ENCODE results near the gene RRAS.

Gene RRAS

GRCh38 chr19:49605605-49606004 lies 34.3 kb downstream of the RRAS start:
- no peak for DNase-seq

GRCh38 chr19:49602806-49603205 lies 37.1 kb downstream of the RRAS start:
- in situ Hi-C loops (cut with HindIII; ENCODE audit: low pct_ligation_motif_present, low pct_unique_long_range_greater_than_20kb, low sequenced_read_pairs), result no loop called here
- no peak for DNase-seq

More at GRCh38 chr19:49605605-49606004, 34.3 kb downstream of the RRAS start:
- in situ Hi-C loops (cut with HindIII; ENCODE audit: low pct_ligation_motif_present, low pct_unique_long_range_greater_than_20kb, low sequenced_read_pairs), result no loop called here

- DNase-seq, result no peak
- in situ Hi-C loops (cut with HindIII; ENCODE audit: low pct_ligation_motif_present, low pct_unique_long_range_greater_than_20kb, low sequenced_read_pairs), result no loop called here
Observed at GRCh38 chr19:49601482-49602038, 38.4 kb downstream of the RRAS start.

GRCh38 chr19:49599378-49600295 lies 40.3 kb downstream of the RRAS start:
- in situ Hi-C loops (cut with HindIII; ENCODE audit: low pct_ligation_motif_present, low pct_unique_long_range_greater_than_20kb, low sequenced_read_pairs), result no loop called here
- DNase-seq, result no peak

GRCh38 chr19:49597703-49597974 lies 42.3 kb downstream of the RRAS start:
- in situ Hi-C loops (cut with HindIII; ENCODE audit: low pct_ligation_motif_present, low pct_unique_long_range_greater_than_20kb, low sequenced_read_pairs), result no loop called here
- DNase-seq, result no peak

- DNase-seq, result no peak
- in situ Hi-C loops (cut with HindIII; ENCODE audit: low pct_ligation_motif_present, low pct_unique_long_range_greater_than_20kb, low sequenced_read_pairs), result no loop called here
Observed at GRCh38 chr19:49596954-49597702, 42.8 kb downstream of the RRAS start.

GRCh38 chr19:49596407-49596806 lies 43.5 kb downstream of the RRAS start:
- no peak for DNase-seq
- in situ Hi-C loops (cut with HindIII; ENCODE audit: low pct_ligation_motif_present, low pct_unique_long_range_greater_than_20kb, low sequenced_read_pairs), result no loop called here

- DNase-seq, result no peak
- in situ Hi-C loops (cut with HindIII; ENCODE audit: low pct_ligation_motif_present, low pct_unique_long_range_greater_than_20kb, low sequenced_read_pairs), result no loop called here
Observed at GRCh38 chr19:49595819-49596404, 44.0 kb downstream of the RRAS start.

GRCh38 chr19:49594993-49595818 lies 44.7 kb downstream of the RRAS start:
- in situ Hi-C loops (cut with HindIII; ENCODE audit: low pct_ligation_motif_present, low pct_unique_long_range_greater_than_20kb, low sequenced_read_pairs), result no loop called here
- no peak for DNase-seq

GRCh38 chr19:49594157-49594992 lies 45.6 kb downstream of the RRAS start:
- no peak for DNase-seq
- in situ Hi-C loops (cut with HindIII; ENCODE audit: low pct_ligation_motif_present, low pct_unique_long_range_greater_than_20kb, low sequenced_read_pairs), result no loop called here

- in situ Hi-C loops (cut with HindIII; ENCODE audit: low pct_ligation_motif_present, low pct_unique_long_range_greater_than_20kb, low sequenced_read_pairs), result no loop called here
- peak; percentile 90 for DNase-seq
Observed at GRCh38 chr19:49593233-49594113, 46.5 kb downstream of the RRAS start.

GRCh38 chr19:49592486-49593232 lies 47.3 kb downstream of the RRAS start:
- peak; percentile 51 for DNase-seq
- in situ Hi-C loops (cut with HindIII; ENCODE audit: low pct_ligation_motif_present, low pct_unique_long_range_greater_than_20kb, low sequenced_read_pairs), result no loop called here

- in situ Hi-C loops (cut with HindIII; ENCODE audit: low pct_ligation_motif_present, low pct_unique_long_range_greater_than_20kb, low sequenced_read_pairs), result no loop called here
- peak; percentile 55 for DNase-seq
Observed at GRCh38 chr19:49591731-49592485, 48.0 kb downstream of the RRAS start.

GRCh38 chr19:49590971-49591730 lies 48.8 kb downstream of the RRAS start, which contains the start of gene PRR12:
Gene PRR12 (plus strand): TSS chr19:49591182. CDS start chr19:49591655, 473 bp downstream.
- in situ Hi-C loops (cut with HindIII; ENCODE audit: low pct_ligation_motif_present, low pct_unique_long_range_greater_than_20kb, low sequenced_read_pairs), result no loop called here
- DNase-seq, result peak; percentile 60

Data from ACHN (cell line).